GM19351 (cell line): ENCODE data around the gene ZDHHC18.
A peak's percentile ranks its signal among the peaks of the same experiment; 100 is the strongest.
"Not testable (repeated sequence)": the region's sequence is repeated elsewhere in the genome, so short reads cannot be mapped to it uniquely, and the experiment has no call there.

Source experiments
- ATAC-seq: cut with Tn5 transposase; IDR thresholded peaks from one replicate; pipeline ENCODE4 v1.9.1; 2021; ENCODE audit warnings: mild to moderate bottlenecking, moderate library complexity; ENCODE audit not compliant: unreplicated experiment

ZDHHC18 gene

DNA sequence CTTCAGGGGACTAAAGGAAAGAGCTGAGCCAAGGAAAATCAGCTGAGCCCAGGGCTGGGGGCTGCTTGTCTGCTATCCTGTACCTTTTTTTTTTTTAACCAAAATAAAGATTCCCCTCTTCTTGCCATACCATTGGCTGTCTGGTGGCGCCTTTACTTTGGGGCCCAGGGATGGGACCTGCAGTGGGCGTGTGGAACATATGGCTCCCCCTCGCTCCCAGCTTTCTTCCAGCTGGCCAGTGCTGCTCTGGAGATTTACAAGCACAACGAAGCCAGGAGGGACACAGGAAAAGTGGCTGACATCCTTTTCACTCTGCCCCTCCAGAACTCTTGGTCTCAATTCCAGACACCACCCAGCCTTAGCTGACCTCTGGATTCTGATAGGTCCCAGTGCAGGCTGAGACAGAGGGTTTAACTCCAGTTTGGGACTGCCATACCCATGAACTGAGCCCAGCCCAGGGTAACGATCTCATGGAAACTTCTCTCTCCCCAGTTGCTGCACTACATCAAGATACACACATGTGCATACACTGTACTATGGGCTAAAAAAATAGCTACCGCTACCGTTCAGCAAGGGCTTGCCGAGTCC, 31.1 kb downstream of the ZDHHC18 start:
- ATAC-seq: no peak

DNA sequence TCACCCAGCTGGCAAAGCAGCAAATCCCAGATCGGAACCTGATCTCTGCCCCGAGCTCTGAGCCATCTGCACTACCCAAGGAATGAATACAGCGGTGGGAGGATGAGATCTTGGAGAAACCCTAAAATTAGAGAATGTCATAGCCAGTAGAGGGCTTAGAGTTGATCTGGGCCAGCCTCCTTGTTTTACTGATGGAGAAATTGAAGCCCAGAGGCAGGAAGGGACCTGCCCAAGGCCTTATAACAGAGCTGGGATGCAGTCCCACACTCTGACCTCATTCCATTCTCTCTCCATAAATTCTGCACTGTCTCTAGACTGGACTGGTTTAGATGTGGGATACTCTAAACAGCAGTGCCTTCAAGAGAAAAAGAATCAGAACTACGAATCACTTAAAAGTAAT, 31.7 kb downstream of the ZDHHC18 start:
- ATAC-seq: no peak

DNA sequence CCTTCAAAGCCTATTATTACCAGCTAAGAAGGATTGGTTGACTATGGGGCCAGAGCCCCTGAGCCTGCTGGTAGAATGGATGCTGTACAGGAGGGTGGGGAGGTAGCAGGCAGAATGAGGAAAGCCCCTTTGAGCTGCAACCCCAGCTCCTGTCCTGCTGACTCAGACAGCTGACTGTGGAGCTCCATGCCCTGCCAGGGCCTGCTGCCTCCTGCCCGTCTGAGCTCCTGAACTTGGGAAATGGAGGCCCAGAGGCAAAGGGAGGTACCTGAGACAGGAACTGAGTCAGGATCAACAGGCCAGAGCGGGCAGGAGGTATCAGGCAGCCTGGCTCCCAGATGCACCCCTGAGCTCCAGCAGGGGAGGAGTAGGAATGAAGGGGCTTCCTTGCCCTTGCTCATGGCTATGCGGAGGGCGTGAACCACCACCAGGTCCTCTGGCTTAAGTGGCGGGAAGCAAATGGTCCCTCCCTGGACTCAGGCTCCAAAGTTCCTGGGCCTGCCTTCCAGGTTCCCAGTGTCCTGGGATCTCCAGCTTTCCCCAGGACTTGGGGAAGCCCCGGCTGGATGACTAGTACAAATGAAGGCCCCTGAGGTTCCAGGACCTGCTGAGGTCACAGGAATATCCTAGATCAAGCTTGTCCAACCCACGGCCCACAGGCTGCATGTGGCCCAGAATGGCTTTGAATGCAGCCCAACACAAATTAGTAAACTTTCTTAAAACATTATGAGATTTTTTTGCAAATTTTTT, 32.6 kb downstream of the ZDHHC18 start:
- ATAC-seq: no peak

DNA sequence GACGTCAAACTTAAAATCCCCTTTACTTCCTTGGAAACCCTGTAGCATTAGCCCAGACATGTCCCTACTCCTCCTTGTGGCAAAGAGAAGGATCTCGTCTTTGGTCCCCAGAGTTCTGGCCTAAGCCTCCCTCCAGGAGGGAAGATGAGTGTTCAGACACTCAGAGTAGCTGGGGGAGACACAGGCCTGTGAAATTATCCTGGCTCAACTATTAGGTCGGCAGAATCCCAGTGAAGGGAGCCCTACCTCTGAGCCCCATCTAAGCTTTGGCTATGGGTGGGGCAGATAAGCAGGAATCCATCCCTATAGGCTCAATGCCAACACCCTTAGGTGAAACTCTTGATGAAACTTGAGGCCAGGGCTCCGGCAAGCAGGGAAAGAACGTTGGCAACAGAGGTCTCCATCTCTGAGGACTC, 34.8 kb downstream of the ZDHHC18 start:
- no peak for ATAC-seq

DNA sequence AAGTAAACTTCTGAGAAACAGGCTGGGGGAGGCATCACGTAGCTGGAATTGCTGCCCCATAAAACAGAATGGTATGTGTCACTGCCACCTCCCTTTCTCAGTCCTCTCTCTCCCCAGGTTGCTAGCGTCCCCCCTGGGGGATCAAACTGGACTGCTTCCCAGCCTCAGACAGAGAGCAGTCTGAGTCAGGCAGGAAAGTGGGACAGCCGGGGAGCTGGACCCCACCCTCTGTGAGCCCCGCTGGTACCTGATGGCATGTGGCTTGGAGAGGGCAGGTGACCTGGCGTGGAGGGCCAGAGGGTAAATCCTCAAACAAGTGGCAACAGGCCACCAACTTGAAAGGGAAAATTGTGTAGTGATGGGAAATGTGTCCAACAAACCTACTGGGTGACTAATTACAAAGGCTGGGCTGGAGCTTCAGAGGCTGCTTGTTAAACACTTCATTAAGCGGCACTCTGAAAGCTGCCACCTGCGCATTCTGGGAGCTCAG, 35.4 kb downstream of the ZDHHC18 start:
- no peak for ATAC-seq

DNA sequence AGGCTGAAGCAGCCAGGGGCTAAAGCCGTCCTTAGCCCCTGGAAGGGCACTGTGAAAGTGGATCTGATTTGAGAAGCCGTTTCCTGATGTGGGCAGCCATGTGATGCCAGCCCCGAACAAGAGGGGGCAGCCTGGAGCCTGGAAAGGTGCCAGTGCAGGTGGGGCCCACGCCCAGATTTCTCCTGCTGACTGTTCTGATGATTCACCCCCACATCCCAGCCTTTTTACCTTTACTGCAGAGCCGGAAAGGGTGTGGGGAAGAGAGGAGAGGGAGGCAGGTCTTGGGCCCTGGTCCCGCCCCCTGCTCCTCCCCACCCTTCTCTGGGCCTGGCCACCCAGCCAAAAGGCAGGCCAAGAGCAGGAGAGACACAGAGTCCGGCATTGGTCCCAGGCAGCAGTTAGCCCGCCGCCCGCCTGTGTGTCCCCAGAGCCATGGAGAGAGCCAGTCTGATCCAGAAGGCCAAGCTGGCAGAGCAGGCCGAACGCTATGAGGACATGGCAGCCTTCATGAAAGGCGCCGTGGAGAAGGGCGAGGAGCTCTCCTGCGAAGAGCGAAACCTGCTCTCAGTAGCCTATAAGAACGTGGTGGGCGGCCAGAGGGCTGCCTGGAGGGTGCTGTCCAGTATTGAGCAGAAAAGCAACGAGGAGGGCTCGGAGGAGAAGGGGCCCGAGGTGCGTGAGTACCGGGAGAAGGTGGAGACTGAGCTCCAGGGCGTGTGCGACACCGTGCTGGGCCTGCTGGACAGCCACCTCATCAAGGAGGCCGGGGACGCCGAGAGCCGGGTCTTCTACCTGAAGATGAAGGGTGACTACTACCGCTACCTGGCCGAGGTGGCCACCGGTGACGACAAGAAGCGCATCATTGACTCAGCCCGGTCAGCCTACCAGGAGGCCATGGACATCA, 36.5 kb downstream of the ZDHHC18 start, which contains the start of gene SFN:
Gene SFN, plus strand, starts transcription at position 369 of the 904 bp plus-strand sequence. Its CDS starts 64 bp downstream, at position 433.
- no peak for ATAC-seq

DNA sequence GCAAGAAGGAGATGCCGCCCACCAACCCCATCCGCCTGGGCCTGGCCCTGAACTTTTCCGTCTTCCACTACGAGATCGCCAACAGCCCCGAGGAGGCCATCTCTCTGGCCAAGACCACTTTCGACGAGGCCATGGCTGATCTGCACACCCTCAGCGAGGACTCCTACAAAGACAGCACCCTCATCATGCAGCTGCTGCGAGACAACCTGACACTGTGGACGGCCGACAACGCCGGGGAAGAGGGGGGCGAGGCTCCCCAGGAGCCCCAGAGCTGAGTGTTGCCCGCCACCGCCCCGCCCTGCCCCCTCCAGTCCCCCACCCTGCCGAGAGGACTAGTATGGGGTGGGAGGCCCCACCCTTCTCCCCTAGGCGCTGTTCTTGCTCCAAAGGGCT, 37.2 kb downstream of the ZDHHC18 start:
- no peak for ATAC-seq

DNA sequence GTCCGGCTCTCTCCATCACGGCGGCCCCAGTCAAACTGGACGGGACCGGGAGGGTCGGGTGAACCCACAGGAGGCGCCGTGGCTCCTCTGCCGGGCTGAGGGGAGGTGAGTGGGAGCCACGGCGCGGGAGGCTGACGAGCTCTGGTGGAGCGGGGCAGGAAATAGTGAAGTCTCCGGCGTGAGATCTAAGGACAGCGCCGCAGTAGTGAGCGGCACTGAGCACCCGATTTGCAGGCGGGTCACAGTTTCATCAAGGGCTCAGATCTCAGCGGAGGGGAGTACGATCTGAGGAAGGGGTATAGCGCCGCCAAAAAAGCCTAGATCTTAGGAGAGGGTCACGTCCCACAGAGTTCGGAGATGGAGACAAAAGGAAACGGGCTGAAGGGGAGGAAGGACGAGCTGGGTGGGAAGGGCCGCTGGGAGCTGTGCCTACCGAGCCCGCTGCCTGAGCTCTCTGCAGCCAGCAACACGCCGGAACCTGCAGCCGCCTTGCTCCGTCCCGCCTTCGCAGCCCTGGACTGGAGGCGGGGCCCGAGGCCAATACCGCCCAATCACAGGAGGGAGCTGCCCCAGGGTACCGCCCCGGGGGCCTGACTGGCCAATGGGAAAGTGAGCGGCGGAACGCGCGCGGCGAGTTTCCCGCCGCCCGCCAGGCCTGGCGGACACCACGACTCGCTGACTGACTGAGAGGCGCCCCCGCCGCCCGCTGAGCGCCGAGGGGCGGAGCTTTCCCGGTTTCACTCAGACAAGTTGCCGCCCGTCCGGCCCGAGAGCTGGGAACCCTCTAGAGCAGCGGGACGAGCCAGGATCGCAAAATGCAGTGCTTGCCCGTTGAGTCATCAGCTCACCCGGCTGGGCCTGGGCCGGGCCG, 38.4 kb downstream of the ZDHHC18 start:
- peak; percentile 88 for ATAC-seq

DNA sequence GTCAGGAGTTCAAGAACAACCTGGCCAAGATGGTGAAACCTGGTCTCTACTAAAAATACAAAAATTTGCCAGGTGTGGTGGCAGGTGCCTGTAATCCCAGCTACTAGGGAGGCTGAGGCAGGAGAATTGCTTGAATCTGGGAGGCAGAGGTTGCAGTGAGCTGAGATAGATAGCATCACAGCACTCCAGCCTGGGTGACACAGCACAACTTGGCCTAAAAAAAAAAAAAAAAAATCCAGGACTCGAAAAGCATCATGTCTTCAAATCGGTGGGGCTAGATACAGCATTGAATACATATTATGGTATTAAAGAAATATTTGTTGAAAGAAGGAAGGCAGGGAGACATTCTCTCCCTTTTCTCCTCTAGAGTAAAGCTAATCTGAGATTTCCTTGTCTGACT, 46.6 kb downstream of the ZDHHC18 start:
- ATAC-seq: not testable (repeated sequence)

DNA sequence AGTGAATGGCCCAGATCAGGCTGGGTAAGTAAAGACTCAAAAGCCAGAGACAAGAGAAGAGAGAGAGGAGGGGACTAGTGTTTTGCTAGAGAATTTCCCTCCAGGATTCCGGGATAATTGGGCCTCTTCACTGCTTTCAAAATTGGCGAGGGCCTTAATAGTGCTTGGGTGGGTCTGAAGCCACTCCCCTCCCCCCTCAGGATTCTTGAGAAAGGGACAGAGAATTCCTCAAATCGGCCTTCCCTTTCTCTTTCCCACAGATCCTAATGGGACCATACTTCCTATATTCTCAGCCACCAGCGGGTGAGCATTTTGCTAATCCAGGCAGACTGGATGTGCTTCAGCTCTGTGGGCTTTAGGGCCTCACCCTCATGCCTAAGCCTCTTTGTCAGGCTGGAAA, 48.4 kb downstream of the ZDHHC18 start:
- ATAC-seq: no peak

DNA sequence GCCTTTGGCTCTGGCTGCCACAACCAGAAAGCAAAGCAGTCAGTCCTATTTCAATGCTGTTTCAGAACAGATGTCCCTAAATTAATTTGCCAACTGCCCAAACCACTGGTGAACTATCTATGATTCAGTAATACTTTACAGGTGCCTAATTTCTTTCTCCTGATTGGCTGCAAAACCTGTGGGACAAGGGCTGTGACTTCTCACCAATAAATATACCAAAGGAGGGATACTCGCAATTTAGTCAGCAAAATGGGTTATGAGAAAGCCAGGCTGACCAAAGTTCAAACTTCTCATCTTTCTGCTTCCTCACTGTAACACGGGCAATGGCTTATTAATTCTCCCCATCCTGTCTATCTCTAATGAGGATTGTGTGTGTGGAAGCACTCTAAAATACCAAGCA, 50.8 kb downstream of the ZDHHC18 start:
- ATAC-seq: no peak

DNA sequence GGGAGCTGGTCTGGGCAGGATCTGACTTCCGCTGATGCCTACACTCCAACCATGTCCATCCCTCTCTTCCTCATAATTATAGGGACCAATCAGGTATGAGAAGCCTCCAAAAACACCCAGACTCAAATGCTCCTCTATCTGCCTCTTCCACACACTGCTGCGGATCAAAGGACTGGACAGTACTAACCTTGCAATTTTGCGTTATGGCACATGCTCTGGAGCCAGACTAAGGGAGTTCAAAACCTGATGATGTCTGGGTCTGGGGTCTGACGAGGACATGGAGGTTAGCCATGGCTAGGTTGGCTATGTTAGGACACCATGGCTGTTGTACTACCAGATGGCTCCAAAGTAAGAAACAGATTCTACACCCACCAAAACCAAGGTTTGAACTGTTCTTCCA, 53.3 kb downstream of the ZDHHC18 start:
- no peak for ATAC-seq

DNA sequence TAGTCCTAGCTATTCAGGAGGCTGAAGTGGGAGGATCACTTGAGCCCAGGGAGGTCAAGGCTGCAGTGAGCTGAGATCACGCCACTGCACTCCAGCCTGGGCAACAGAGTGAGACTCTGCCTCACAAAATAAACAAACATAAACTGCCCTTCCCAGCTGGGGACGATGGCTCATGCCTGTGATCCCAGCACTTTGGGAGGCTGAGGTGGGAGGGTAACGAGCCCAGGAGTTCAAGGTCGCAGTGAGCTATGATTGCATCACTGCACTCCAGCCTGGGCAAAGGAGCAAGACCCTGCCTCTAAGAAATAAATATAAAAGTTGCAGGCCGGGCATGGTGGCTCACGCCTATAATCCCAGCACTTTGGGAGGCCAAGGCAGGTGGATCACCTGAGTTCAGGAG, 55.1 kb downstream of the ZDHHC18 start:
- ATAC-seq: not testable (repeated sequence)

DNA sequence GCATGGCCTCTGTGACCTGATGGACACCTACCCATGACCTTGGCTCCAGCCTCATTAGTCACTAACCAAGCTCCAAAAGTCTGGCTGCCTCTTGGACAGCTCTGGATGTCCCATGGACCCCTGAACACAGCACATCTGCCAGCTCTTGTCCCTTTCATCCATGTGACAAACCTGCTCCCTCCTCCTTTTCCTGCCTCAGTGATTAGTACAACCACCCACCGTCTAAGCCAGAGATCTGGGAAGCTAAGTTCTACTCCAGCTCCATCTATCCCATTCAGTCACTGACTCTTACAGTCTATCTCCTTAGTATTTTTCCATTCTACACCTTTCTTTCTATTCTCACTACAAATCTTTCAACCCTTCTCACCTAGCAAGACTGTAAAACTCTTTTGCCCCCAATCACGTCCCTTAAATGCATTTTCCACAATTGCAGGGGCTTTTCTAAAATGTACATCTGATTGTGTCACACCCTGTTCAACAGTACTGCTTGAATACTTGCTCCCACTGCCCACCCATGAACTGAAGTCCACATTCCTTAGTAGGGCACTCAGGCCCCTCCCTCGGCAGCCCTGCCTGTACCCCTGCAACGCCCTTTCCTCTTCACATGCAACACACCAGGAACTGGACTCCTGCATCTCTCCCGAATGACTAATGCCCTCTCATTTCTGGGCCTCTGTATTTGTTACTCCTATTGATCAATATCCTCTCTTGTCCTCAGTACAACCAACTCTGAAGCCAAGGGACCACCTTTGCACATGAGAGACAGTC, 56.4 kb downstream of the ZDHHC18 start:
- no peak for ATAC-seq

DNA sequence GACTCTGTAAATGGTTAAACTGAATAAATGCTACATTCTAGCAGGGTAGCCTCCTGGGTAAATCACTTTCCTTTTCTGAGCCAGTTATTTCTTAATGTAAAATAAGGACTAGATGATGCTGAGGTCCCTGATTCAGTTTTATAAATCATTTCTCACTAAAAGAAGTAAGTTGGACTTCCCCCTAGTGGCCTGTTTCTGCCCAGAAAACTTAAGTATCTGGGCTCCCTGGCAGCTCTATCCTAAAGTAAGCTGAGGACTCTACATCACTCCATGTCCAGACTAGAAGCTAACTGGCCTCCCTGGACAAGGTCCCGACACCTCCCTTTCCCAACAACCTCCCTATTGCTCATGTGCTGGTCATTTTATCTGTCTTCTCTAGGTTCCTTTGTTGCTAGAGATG, 60.6 kb downstream of the ZDHHC18 start:
- ATAC-seq: no peak

DNA sequence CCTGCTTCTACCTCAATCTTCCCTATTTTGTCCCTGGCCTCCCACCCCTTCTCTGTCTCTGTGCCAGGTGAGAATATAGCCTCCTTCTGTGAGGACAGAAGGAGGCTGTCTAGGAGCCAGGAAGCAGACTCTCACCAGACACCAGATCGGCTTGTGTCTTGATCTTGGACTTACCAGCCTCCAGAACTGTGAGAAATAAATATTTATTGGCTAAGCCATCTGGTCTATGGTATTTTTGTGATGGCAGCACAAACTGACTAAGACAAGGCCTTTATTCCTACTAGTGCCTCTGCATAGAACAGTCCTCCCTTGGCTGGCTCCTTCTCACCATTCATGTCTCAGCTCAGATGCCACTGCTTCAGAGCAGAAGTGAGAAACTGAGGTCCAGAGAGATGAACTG, 61.7 kb downstream of the ZDHHC18 start:
- ATAC-seq: no peak

DNA sequence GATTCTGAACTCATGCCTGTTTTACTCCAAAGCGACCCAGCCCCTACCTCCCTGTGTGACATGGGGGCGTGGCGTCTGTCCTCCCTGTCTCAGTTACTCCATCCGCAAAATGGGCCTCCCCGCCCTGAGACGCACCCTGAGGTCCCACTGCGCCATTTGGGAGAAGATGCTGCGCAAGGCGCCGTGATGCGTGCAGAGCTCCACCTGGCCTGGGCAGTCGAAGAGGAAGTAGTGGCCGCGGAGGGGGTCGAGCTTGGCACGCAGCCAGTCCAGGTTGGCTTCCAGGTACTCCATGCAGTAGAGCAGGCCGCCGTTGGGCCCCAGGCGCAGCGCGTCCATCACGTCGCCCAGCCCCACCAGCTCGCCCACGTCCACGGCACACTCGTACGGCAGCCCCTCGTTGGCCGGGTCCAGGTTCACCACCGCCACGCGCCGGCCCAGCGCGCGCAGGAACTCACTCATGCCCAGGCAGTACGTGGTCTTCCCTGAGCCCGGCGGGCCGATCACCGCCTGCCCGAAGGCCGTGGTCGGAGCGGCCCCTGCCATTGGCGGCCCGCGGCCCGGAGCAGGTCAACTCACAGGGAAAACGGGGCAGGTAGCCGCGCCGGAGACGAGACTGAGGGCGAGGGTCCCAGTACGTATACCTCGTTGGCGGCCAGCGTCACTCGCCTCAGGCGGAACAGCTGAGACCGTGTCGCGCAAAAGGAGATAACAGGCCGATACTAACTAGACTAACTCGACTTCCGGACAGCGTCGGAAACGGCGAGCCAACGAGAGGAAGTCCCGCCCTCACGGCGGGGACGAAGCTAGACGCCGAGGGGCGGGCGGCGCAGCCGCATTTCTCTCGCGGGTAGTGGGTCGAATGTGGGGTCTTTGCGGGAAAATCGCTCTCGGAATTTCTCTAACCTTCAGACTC, 63.3 kb downstream of the ZDHHC18 start, which contains the start of gene GPN2:
Gene GPN2, minus strand, starts transcription at position 733 of the 916 bp plus-strand sequence. Its CDS starts 187 bp downstream, at position 546.
- peak; percentile 91 for ATAC-seq

DNA sequence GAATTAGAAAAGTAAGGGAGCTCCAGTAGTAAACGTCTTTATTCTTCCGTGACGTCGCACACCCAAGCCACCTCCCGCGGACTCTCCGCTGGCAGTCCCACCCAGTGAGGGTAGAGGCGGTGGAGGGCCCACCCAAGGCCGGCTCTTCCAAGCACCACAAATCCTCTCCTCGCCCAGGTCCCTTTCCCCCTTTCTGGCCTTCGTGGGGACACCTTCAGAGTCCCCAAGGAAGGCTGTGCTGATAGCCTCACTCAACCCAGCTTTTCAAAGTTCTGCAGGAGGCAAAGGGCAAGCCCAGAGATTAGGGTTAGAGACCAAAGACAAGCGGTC, 63.9 kb downstream of the ZDHHC18 start:
- peak; percentile 17 for ATAC-seq

DNA sequence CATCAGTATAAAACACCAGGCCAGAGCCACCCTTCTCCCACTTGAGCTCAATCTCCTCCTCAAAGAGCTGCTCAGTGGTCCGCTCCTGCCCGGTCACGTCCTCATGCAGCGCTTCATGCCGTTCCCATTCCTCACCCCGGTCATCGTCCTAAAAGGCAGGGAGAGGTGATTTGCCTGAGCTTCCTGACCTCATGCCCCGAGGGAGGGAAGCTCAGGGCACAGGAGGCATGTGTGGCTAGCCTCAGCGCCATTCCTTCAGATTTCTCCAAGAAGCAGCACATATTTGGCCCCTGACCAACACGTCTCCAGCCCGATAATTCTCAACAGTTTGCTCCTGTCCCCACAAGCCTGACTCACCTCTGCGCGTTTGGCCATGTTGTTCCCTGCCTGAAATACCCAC, 67.8 kb downstream of the ZDHHC18 start:
- ATAC-seq: no peak
